Endothelial cell of umbilical vein (primary cell): ENCODE measurements around the gene ZKSCAN1. TPM values are rescaled to one million over a fixed set of nuclear protein-coding genes. Genes with fewer than 3 reads are reported as not detected.

Source experiments
- BruUV-seq: library from RNA; stranded (reverse); fragments of 400-500 nt; replicated peaks from 2 replicates; lab custom pipeline; 2021; lab: Mats Ljungman, UMichigan
- CTCF ChIA-PET: fragments of 300-600, 350-600 bp; sonication (Branson Sonifier 250); formaldehyde crosslinking; loops from one replicate; lab custom pipeline; 2021; ENCODE audit warnings: antibody characterized with exemption, inconsistent platforms; lab: Charles Lee
- POLR2A ChIA-PET: fragments of 300-600, 350-600 bp; sonication (Branson Sonifier 250); formaldehyde crosslinking; loops from one replicate; lab custom pipeline; 2021; ENCODE audit warnings: antibody characterized with exemption, inconsistent platforms; lab: Charles Lee
- DNase-seq: peaks from one replicate; pipeline ENCODE4 v3.0.0-alpha.2; 2011; ENCODE audit warnings: low read depth, low spot score
- FAIRE-seq: peaks from 2 replicates; lab custom pipeline; 2011; peaks lifted over from hg19 to GRCh38; lab: Jason Lieb, UNC
- H2AFZ ChIP-seq: 2 replicates; pipeline ENCODE4 v1.6.0; 2012; ENCODE audit warnings: low read depth, low read length, control low read depth, inconsistent platforms
- H3K27ac ChIP-seq: 2 replicates; pipeline ENCODE4 v1.5.1; 2011; ENCODE audit warnings: low read depth, mild to moderate bottlenecking, control low read depth, low read length, moderate library complexity; ENCODE audit not compliant: insufficient read depth
- H3K27me3 ChIP-seq, 2 experiments: 2 replicates each; pipeline versions ENCODE4 v1.6.0 to v1.6.1; 2011; ENCODE audit warnings: low read length in 2 of 2, mixed read lengths in 1 of 2; ENCODE audit not compliant: control insufficient read depth in 2 of 2, insufficient read depth in 2 of 2
- H3K36me3 ChIP-seq, 2 experiments: 2 replicates in 1 of 2; 3 replicates in 1 of 2; pipeline ENCODE4 v1.5.1; 2011; ENCODE audit warnings: low read length in 2 of 2, mild to moderate bottlenecking in 1 of 2, moderate library complexity in 1 of 2; ENCODE audit not compliant: control insufficient read depth in 2 of 2, insufficient read depth in 2 of 2; ENCODE audit errors: extremely low read depth in 1 of 2
- H3K4me1 ChIP-seq: 3 replicates; pipeline ENCODE4 v1.5.1; 2011; ENCODE audit warnings: mild to moderate bottlenecking, low read length; ENCODE audit not compliant: control insufficient read depth, insufficient read depth; ENCODE audit errors: extremely low read depth
- H3K4me2 ChIP-seq: 2 replicates; pipeline ENCODE4 v1.6.1; 2011; ENCODE audit warnings: low read length, control low read depth, mixed read lengths; ENCODE audit not compliant: insufficient read depth
- H3K4me3 ChIP-seq, 3 experiments: fragments of 200-600 bp in 1 of 3; sonication (generic), shearing (Covaris generic) in 1 of 3; replicated peaks in 1 of 3; 2 replicates each; pipeline ENCODE4 v1.5.1; 2011 to 2016; ENCODE audit warnings: control low read depth in 3 of 3, low read length in 3 of 3, mild to moderate bottlenecking in 2 of 3, inconsistent platforms in 1 of 3, low read depth in 1 of 3, moderate library complexity in 1 of 3; ENCODE audit not compliant: insufficient read depth in 1 of 3
- H3K79me2 ChIP-seq: 2 replicates; pipeline ENCODE4 v1.6.0; 2012; ENCODE audit warnings: low read length, inconsistent platforms; ENCODE audit not compliant: control insufficient read depth, insufficient read depth
- H3K9ac ChIP-seq: replicated peaks from 2 replicates; pipeline ENCODE3; 2011; ENCODE audit warnings: low read length, control low read depth; ENCODE audit not compliant: insufficient read depth; ENCODE audit errors: extremely low read depth
- H3K9me1 ChIP-seq: replicated peaks from 3 replicates; pipeline ENCODE4 v1.6.0; 2011; ENCODE audit warnings: mild to moderate bottlenecking, low read length; ENCODE audit not compliant: control insufficient read depth, insufficient read depth; ENCODE audit errors: extremely low read depth
- H3K9me3 ChIP-seq: replicated peaks from 2 replicates; pipeline ENCODE4 v1.5.1; 2012; ENCODE audit warnings: low read length, inconsistent platforms; ENCODE audit not compliant: control insufficient read depth, insufficient read depth
- H4K20me1 ChIP-seq: replicated peaks from 2 replicates; pipeline ENCODE3; 2011; ENCODE audit warnings: mild to moderate bottlenecking, low read length; ENCODE audit not compliant: control insufficient read depth, insufficient read depth; ENCODE audit errors: extremely low read depth
- CTCF ChIP-seq, 2 donors: IDR thresholded peaks; 1 replicate in 1 of 2; 2 replicates in 1 of 2; pipeline ENCODE4 v1.5.1; 2011; ENCODE audit warnings: low read length in 2 of 2, mild to moderate bottlenecking in 2 of 2, moderate library complexity in 2 of 2, control low read depth in 1 of 2, inconsistent platforms in 1 of 2, low read depth in 1 of 2; ENCODE audit not compliant: insufficient read depth in 1 of 2; ENCODE audit errors: extremely low read depth in 1 of 2
- EZH2 ChIP-seq: IDR thresholded peaks from 2 replicates; pipeline ENCODE4 v1.6.1; 2012; ENCODE audit warnings: borderline replicate concordance, low read depth, mild to moderate bottlenecking, moderate library complexity, low read length, inconsistent platforms; ENCODE audit not compliant: severe bottlenecking
- FOS ChIP-seq: IDR thresholded peaks from 2 replicates; pipeline ENCODE4 v1.6.1; 2011; ENCODE audit warnings: mild to moderate bottlenecking, low read length, moderate library complexity, borderline replicate concordance; ENCODE audit not compliant: insufficient read depth
- GATA2 ChIP-seq: IDR thresholded peaks from 2 replicates; pipeline ENCODE4 v1.7.0; 2011; ENCODE audit warnings: low read depth, mild to moderate bottlenecking, moderate library complexity, mixed read lengths, low read length; ENCODE audit not compliant: insufficient read length, insufficient read depth
- JUN ChIP-seq: IDR thresholded peaks from 2 replicates; pipeline ENCODE4 v1.6.1; 2011; ENCODE audit warnings: borderline replicate concordance, low read depth; ENCODE audit not compliant: insufficient read length, insufficient read depth
- MAX ChIP-seq: IDR thresholded peaks from 2 replicates; pipeline ENCODE4 v1.6.1; 2011; ENCODE audit not compliant: insufficient read depth, insufficient read length
- MYC ChIP-seq: IDR thresholded peaks from one replicate; pipeline ENCODE4 v1.6.1; 2011; ENCODE audit warnings: mild to moderate bottlenecking, low read depth, low read length
- POLR2A ChIP-seq: IDR thresholded peaks from 2 replicates; pipeline ENCODE4 v1.6.1; 2012; ENCODE audit warnings: low read depth, mild to moderate bottlenecking, control low read depth, low read length
- POLR2AphosphoS5 ChIP-seq: IDR thresholded peaks from 2 replicates; pipeline ENCODE4 v1.6.1; 2012; ENCODE audit warnings: low read depth, mild to moderate bottlenecking, control low read depth, low read length, moderate library complexity; ENCODE audit not compliant: insufficient read depth
- dilution Hi-C: fragments of 300-500 bp; cut with MboI; formaldehyde crosslinking; loops from one replicate; pipeline ENCODE4 v1.15.0; 2019; ENCODE audit warnings: low sequenced_read_pairs; ENCODE audit not compliant: extremely low pct_ligation_motif_present
- intact Hi-C: fragments of 100-400 bp; cut with micrococcal nuclease; formaldehyde crosslinking; loops from one replicate; pipeline ENCODE4 v1.10.0; 2022
- polyA plus RNA-seq, 4 experiments: library from polyadenylated mRNA; depleted of rRNA in 3 of 4; stranded (reverse) in 3 of 4; unstranded in 1 of 4; fragments of >200 nt; gene quantifications; 2 replicates each; pipeline versions ENCODE4 v1.2.1 to v1.2.3, GENCODE V29; 2011 to 2012; ENCODE audit warnings: missing spikeins in 1 of 4
- total RNA-seq: library from RNA; stranded (reverse); gene quantifications from 2 replicates; pipeline ENCODE4 v1.2.3, GENCODE V29; 2021

Gene ZKSCAN1
- total and polyA plus RNA-seq, 2 donors (not counting 3 experiments of a cell fraction or from before 2014, with no cell fraction given) = 12.3 to 57.8 TPM

- dilution Hi-C loops (no loop called here), intact Hi-C loops (no loop called here)
- H3K27ac ChIP-seq = no peak overlapping the region
- H3K27me3 ChIP-seq = no peaks in the 10 kb centered on the region
- H4K20me1 ChIP-seq = no peaks in the 10 kb centered on the region
- DNase-seq (no peak), FAIRE-seq (no peak)
- no peak overlapping the region for H3K4me2 ChIP-seq
- POLR2A ChIA-PET = interaction anchor here (1.2 kb wide), 1 partner anchor 18 kb away, joined by 3 read pairs; the partner anchor contains the start of gene ZKSCAN1
- no peak overlapping the region for H3K9ac ChIP-seq
- no peaks in the 10 kb centered on the region for H3K9me1 ChIP-seq
- no peak for TF ChIP-seq MYC
- no peak for TF ChIP-seq POLR2AphosphoS5
- TF ChIP-seq POLR2A = no peak
- TF ChIP-seq CTCF (IDR thresholded peaks at IDR 0.05; ENCODE audit: extremely low read depth in 1 of 2, insufficient read depth in 1 of 2, low read depth in 1 of 2, low read length in 2 of 2) = no peak
- TF ChIP-seq JUN = no peak
- TF ChIP-seq MAX = no peak
- no peak for TF ChIP-seq EZH2
- no peak for TF ChIP-seq FOS
- TF ChIP-seq GATA2 = no peak
- no peak overlapping the region for H3K4me3 ChIP-seq
- no peak overlapping the region for H2AFZ ChIP-seq
- no peaks in the 10 kb centered on the region for H3K79me2 ChIP-seq
- CTCF ChIA-PET = interaction anchor here (0.6 to 1.4 kb wide), 2 partner anchors 12 to 43 kb away, joined by 3 read pairs; no protein-coding TSS in a partner anchor
- H3K36me3 ChIP-seq = peaks cover 26 to 47% of the 10 kb centered on the region in 2 experiments
- H3K9me3 ChIP-seq = no peaks in the 10 kb centered on the region
- peaks cover 9% of the 10 kb centered on the region for H3K4me1 ChIP-seq
- BruUV-seq = no TSS peak
These were observed 18.1 kb downstream of the ZKSCAN1 start for GRCh38 chr7:100033526-100033925.
